ENCODE measurements around the gene BRME1. TPM values are rescaled to one million over a fixed set of nuclear protein-coding genes. Genes with fewer than 3 reads are reported as not detected.

Gene BRME1
- total RNA-seq, 6 donors from 2014 or later, result 0.46 to 4.4 (median 2.1) TPM

- TF ChIP-seq EP300 (IDR thresholded peaks at IDR 0.05) (peak in 2 of 4 donors; percentile 80 to 81), POLR2AphosphoS5 (IDR thresholded peaks at IDR 0.05) (peak; percentile 91 to 94), CTCF (IDR thresholded peaks at IDR 0.05) (peak; percentile 22 to 66 (median 58)), POLR2A (IDR thresholded peaks at IDR 0.05) (peak; percentile 27 to 93 (median 60))
- no peaks in the 10 kb centered on the region for H3K36me3 ChIP-seq
- DNase-seq, result peak; percentile 93 to 98
- peak overlapping the region; percentile 99 to 100 (median 100) for H3K27ac ChIP-seq
- peak overlapping the region in 3 of 4 donors; percentile 47 to 62 (median 50) for H3K4me3 ChIP-seq
- H3K27me3 ChIP-seq, result no peaks in the 10 kb centered on the region
- no peaks in the 10 kb centered on the region for H3K9me3 ChIP-seq
- 6 to 7% methylated on average over 22 to 23 of the region's 47 CpGs for WGBS, 2 donors
- peak; percentile 74 to 78 for ATAC-seq (ENCODE audit: low FRiP score in 2 of 2)
- H3K4me1 ChIP-seq, result peaks cover 59 to 88% (median 82%) of the 10 kb centered on the region in 4 donors
These were observed 58.2 kb downstream of the BRME1 start for GRCh38 chr19:13847407-13848339.

DNA sequence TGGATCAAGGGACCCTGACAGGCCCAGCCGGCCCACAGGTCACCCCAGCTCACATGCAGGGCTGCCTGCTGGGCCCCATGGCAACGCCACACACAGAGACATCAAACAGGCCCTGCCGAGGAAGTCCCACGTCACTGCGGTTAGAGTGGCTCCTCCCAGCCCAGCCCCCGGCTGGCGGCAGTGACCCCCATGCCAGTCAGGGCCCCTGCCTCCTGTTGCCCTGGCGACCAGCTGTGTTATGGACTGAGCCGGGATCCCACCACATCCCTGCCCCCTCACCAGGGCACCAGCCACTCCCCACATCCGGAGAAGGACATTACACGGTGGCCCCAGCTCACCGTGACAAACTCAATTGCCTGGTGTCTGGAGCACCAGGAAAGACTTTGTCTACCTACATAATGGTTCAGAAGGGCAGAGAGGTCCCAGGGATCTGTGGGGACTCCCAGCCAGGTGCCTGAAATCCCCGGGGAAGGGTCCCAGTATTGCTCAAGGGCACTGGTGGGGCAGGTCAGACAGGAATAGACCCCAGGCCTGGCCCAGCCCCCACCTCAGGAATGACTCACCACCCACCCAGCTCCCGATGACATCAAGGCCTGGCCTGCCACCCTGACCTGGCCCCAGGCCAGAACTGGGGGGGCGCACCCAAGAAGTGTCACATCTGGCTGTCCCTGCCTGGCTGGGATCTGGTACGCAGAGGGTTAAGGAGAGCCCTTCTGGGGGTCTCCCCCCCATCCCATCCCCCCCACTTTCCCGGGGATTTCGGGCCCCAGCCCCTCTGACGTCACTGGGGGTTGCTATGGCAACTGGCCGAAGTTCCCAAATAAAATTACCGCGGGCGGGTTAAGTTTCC, 59.1 kb downstream of the BRME1 start:
- DNase-seq (peak; percentile 95 to 96), ATAC-seq (ENCODE audit: low FRiP score in 2 of 2) (peak; percentile 61 to 84)
- Histone ChIP-seq H3K4me1 (peaks cover 59 to 83% (median 76%) of the 10 kb centered on the region in 4 donors), H3K9me3 (no peaks in the 10 kb centered on the region), H3K4me3 (peak overlapping the region in 3 of 4 donors; percentile 47 to 62 (median 50)), H3K36me3 (no peaks in the 10 kb centered on the region), H3K27ac (peak overlapping the region; percentile 99 to 100 (median 100)), H3K27me3 (no peaks in the 10 kb centered on the region)
- peak; percentile 58 to 93 for TF ChIP-seq POLR2AphosphoS5 (IDR thresholded peaks at IDR 0.05)
- TF ChIP-seq CTCF (IDR thresholded peaks at IDR 0.05), result peak in 1 of 6 experiments; percentile 15
- peak in 2 of 4 donors; percentile 42 to 62 for TF ChIP-seq POLR2A (IDR thresholded peaks at IDR 0.05)
- TF ChIP-seq EP300 (IDR thresholded peaks at IDR 0.05), result peak; percentile 54 to 88 (median 77)
- 0% methylated on average over 1 to 16 of the region's 23 CpGs for WGBS, 2 donors

DNA sequence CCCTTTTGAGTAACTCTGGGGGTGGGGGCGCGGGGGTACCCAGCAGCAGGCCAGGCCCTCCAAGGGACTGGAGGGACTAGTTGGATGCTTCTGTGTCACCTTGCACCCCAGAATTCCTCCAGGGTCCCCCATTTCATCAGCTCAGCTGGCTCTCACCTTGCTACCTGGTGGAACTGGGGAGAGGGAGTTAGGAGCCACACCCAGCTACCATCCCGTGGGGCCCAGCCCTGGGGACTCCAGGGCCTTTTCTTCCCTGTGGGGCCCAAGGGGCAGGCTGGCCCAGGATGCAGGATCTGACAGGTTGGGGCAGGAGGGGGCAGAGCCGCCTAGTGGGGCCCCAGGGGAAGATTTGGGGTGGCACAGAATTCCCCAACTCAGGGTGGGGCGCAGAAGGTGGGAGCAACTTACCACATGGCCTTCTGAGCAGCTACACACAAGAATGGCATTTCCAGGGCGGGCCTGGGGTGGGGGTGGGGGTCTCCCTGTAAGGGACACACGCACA, 61.7 kb downstream of the BRME1 start:
- H3K9me3 ChIP-seq, result no peaks in the 10 kb centered on the region
- H3K4me1 ChIP-seq, result peaks cover 52 to 79% (median 61%) of the 10 kb centered on the region in 4 donors
- TF ChIP-seq POLR2A (IDR thresholded peaks at IDR 0.05) (no peak), CTCF (IDR thresholded peaks at IDR 0.05) (no peak), POLR2AphosphoS5 (IDR thresholded peaks at IDR 0.05) (no peak), EP300 (IDR thresholded peaks at IDR 0.05) (no peak)
- no peak for DNase-seq
- no peaks in the 10 kb centered on the region for H3K27me3 ChIP-seq
- WGBS, 2 donors, result 74 to 86% methylated on average over 5 of the region's 7 CpGs
- no peak for ATAC-seq (ENCODE audit: low FRiP score in 2 of 2)
- no peak overlapping the region for H3K4me3 ChIP-seq
- H3K27ac ChIP-seq, result peak overlapping the region; percentile 99 to 100 (median 100)
- H3K36me3 ChIP-seq, result no peaks in the 10 kb centered on the region

DNA sequence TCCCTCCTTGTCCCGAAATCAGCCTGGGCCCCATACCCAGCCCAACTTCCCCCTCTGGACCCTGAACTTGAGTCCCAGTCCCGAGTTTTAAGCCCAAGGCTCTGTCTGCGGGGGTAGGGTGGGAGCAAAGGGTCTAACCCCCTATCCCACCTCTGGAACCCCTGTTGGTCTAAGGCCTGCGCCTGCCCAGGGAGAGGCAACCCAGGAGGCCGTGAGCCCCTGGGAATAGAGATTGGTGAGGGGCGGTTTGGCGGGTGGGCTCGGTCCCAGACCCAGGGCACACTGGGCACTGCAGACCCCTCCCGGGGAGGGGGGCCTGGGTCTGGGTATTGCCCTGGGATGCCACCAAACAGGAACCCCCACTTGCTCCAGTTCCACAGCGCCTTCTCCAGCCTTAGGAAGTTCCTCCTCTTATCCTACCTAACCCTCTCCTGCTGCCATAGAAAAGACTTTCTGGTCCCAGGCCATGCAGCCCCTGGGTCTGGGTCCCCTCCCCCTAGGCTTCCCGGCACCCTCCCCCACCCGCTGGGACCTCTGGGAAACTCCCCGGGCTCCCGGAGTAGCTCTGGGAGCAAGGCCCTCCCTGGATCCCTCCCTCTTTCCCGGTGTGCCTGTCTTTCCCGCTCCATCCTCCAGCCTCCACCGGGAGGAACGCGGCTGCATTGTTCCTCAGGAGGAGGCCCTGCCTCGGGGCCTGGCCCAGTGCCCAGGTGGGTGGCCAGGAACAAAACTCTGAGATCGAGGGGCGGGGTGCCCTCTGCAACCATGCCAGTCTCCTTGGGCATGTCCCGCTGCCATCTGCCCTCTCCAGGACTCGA, 62.6 kb downstream of the BRME1 start:
- Histone ChIP-seq H3K4me1 (peaks cover 48 to 79% (median 63%) of the 10 kb centered on the region in 4 donors), H3K9me3 (no peaks in the 10 kb centered on the region), H3K36me3 (peaks cover 0 to 2% (median under 1%) of the 10 kb centered on the region in 4 donors), H3K27ac (peak overlapping the region; percentile 99 to 100 (median 100)), H3K27me3 (no peaks in the 10 kb centered on the region), H3K4me3 (peak overlapping the region; percentile 49 to 97 (median 90))
- no peak for ATAC-seq (ENCODE audit: low FRiP score in 2 of 2)
- 8 to 14% methylated on average over 5 to 15 of the region's 24 CpGs for WGBS, 2 donors
- TF ChIP-seq CTCF (IDR thresholded peaks at IDR 0.05) (no peak), EP300 (IDR thresholded peaks at IDR 0.05) (peak in 3 of 4 donors; percentile 56 to 80 (median 59)), POLR2AphosphoS5 (IDR thresholded peaks at IDR 0.05) (peak; percentile 71 to 77)
- peak; percentile 77 to 86 for DNase-seq

All from upper lobe of left lung (tissue), 6 donors.